Neural progenitor cell (in vitro differentiated cells): ENCODE data around the gene ZSCAN32.

Source experiments
- CTCF ChIP-seq: fragments of 200-600 bp; sonication (generic); IDR thresholded peaks from 2 replicates; pipeline ENCODE4 v1.5.1; 2017; ENCODE audit warnings: antibody characterized with exemption, mild to moderate bottlenecking
- EZH2 ChIP-seq: fragments of 200-600 bp; sonication (generic); IDR thresholded peaks from 2 replicates; pipeline ENCODE4 v1.6.1; 2017; ENCODE audit warnings: antibody characterized with exemption, mild to moderate bottlenecking, moderate library complexity
- EZH2phosphoT487 ChIP-seq: fragments of 200-600 bp; sonication (generic); IDR thresholded peaks from 2 replicates; pipeline ENCODE4 v1.6.1; 2017; ENCODE audit warnings: antibody characterized with exemption

- TF ChIP-seq CTCF (no peak), EZH2 (no peak), EZH2phosphoT487 (no peak)
Measured at GRCh38 chr16:3348547-3349167, 52.1 kb downstream of the ZSCAN32 start.
